Astrocyte of the spinal cord (primary cell): ENCODE measurements around the gene IPP.
"Not testable (repeated sequence)": the region's sequence is repeated elsewhere in the genome, so short reads cannot be mapped to it uniquely, and the experiment has no call there.

ENCODE experiments used
- DNase-seq: peaks from one replicate; pipeline ENCODE4 v3.0.0; 2011; ENCODE audit warnings: low read depth, low spot score
- H3K4me3 ChIP-seq: 2 replicates; pipeline ENCODE4 v1.5.1; 2011; ENCODE audit warnings: low read depth, mild to moderate bottlenecking, low read length, moderate library complexity
- in situ Hi-C: cut with HindIII; loops from 2 replicates; pipeline ENCODE4 v1.10.0; 2017; ENCODE audit warnings: low sequenced_read_pairs
- TF ChIP-seq, protein P1 (sequence below): IDR thresholded peaks from 2 replicates; pipeline ENCODE4 v1.5.1; 2012; ENCODE audit warnings: low read depth, mild to moderate bottlenecking, low read length, inconsistent platforms

Gene IPP

GRCh38 chr1:45685308-45686014 lies 65.0 kb downstream of the IPP start:
- H3K4me3 ChIP-seq = peak overlapping the region; percentile 95
- TF ChIP-seq, protein P1, sequence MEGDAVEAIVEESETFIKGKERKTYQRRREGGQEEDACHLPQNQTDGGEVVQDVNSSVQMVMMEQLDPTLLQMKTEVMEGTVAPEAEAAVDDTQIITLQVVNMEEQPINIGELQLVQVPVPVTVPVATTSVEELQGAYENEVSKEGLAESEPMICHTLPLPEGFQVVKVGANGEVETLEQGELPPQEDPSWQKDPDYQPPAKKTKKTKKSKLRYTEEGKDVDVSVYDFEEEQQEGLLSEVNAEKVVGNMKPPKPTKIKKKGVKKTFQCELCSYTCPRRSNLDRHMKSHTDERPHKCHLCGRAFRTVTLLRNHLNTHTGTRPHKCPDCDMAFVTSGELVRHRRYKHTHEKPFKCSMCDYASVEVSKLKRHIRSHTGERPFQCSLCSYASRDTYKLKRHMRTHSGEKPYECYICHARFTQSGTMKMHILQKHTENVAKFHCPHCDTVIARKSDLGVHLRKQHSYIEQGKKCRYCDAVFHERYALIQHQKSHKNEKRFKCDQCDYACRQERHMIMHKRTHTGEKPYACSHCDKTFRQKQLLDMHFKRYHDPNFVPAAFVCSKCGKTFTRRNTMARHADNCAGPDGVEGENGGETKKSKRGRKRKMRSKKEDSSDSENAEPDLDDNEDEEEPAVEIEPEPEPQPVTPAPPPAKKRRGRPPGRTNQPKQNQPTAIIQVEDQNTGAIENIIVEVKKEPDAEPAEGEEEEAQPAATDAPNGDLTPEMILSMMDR = no peak
- in situ Hi-C loops = no loop called here
- peak; percentile 39 for DNase-seq

DNA sequence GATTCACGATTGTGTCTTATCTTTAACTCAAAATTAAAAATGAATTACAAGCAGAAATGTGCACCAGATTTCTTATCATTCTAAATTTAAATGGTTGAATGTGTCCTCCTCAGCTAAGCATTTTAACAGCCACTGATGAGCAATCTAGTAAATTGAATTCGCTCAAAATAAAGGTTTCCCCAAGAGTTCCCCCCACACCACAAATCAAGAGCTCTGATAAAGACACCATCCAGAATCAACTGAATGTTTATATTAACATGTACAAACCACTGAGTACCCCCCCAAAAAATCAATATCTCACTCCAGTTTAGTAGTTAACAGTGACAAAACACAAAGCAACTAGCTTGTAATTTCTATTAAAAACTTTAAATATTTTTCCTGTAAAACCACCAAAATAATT lies 66.1 kb downstream of the IPP start:
- no peak for DNase-seq
- TF ChIP-seq, protein P1 = no peak
- in situ Hi-C loops = no loop called here
- H3K4me3 ChIP-seq = peak overlapping the region; percentile 95

DNA sequence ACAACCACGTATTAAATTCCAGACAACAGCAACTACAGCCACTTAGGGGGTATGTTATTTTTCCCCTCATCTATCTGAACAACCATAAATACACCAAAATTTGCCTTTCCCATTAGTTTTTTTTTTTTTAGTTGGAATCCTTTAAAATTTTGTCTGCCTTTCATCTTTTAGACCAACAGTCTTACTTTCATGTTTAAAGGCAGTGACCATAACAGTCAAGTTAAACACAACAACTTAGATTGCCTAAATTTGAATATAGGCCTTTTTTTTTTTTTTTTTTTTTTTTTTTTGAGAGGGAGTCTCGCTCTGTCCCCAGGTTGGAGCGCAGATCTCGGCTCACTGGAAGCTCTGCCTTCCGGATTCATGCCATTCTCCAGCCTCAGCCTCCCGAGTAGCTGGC lies 67.5 kb downstream of the IPP start:
- no peak for DNase-seq
- TF ChIP-seq, protein P1 = no peak
- in situ Hi-C loops = no loop called here
- H3K4me3 ChIP-seq = no peak overlapping the region

- in situ Hi-C loops = no loop called here
- no peak overlapping the region for H3K4me3 ChIP-seq
- DNase-seq = no peak
- TF ChIP-seq, protein P1 = no peak
Observed at GRCh38 chr1:45679123-45679522, 71.3 kb downstream of the IPP start.

DNA sequence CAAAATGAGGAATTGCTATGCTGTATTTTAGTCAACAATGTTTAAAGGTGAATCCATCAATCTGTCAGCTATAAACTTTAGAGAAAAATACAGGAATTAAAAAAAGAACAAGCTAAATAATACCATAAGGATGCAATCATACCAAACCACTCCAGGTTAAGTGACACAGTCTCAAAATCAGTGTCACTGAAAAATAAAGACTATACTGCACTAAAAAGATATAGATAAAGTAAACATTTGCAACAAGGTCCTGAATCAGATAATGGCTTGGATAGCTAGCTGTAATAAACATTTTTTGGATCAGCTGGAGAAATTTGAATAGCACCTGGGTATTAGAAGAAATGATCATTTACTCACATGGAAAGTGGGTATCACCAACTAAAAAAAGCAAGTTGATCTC lies 72.0 kb downstream of the IPP start:
- no peak for DNase-seq
- H3K4me3 ChIP-seq = no peak overlapping the region
- TF ChIP-seq, protein P1 = no peak
- in situ Hi-C loops = no loop called here

GRCh38 chr1:45677751-45678245 lies 72.7 kb downstream of the IPP start:
- no peak for DNase-seq
- no peak overlapping the region for H3K4me3 ChIP-seq
- in situ Hi-C loops = no loop called here
- TF ChIP-seq, protein P1 = no peak

GRCh38 chr1:45676553-45676952 lies 73.9 kb downstream of the IPP start:
- DNase-seq, H3K4me3 ChIP-seq, in situ Hi-C loops: not testable (repeated sequence)
